ENCODE measurements around the gene PSPC1. TPM values are rescaled to one million over a fixed set of nuclear protein-coding genes. Genes with fewer than 3 reads are reported as not detected.

PSPC1 gene
- polyA plus RNA-seq, 1 experiment, result 42.9 TPM

DNA sequence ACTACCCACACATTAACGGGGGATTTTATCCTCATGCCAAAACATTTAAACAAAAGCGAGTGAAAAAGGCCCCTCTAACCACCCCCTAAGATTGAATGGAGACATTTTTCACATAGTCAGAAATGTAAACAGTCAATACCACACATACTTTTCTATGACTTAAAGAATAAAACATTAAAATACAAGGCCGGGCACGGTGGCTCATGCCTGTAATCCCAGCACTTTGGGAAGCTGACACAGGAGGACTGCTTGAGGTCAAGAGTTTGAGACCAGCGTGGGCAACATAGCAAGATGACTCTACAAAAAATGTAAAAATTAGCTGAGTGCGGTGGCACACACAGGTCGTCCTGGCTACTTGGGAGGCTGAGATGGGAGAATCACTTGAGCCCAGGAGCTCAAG lies 102.0 kb downstream of the PSPC1 start:
- CTCF ChIA-PET, result no interaction called here
- TF ChIP-seq, protein P1, sequence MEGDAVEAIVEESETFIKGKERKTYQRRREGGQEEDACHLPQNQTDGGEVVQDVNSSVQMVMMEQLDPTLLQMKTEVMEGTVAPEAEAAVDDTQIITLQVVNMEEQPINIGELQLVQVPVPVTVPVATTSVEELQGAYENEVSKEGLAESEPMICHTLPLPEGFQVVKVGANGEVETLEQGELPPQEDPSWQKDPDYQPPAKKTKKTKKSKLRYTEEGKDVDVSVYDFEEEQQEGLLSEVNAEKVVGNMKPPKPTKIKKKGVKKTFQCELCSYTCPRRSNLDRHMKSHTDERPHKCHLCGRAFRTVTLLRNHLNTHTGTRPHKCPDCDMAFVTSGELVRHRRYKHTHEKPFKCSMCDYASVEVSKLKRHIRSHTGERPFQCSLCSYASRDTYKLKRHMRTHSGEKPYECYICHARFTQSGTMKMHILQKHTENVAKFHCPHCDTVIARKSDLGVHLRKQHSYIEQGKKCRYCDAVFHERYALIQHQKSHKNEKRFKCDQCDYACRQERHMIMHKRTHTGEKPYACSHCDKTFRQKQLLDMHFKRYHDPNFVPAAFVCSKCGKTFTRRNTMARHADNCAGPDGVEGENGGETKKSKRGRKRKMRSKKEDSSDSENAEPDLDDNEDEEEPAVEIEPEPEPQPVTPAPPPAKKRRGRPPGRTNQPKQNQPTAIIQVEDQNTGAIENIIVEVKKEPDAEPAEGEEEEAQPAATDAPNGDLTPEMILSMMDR (IDR thresholded peaks at IDR 0.05; ENCODE audit: low read depth, low read length), result no peak
- H3K4me3 ChIP-seq (ENCODE audit: low read depth, low read length), result no peak overlapping the region
- no peaks in the 10 kb centered on the region for H3K27me3 ChIP-seq (ENCODE audit: control insufficient read depth, insufficient read depth, low read length)
- no peaks in the 10 kb centered on the region for H3K9me3 ChIP-seq (ENCODE audit: control insufficient read depth, insufficient read depth, low read length)
- POLR2A ChIA-PET, result no interaction called here
- H3K27ac ChIP-seq (ENCODE audit: low read depth, low read length), result no peak overlapping the region
- no peak for DNase-seq (ENCODE audit: low read depth, low spot score)

DNA sequence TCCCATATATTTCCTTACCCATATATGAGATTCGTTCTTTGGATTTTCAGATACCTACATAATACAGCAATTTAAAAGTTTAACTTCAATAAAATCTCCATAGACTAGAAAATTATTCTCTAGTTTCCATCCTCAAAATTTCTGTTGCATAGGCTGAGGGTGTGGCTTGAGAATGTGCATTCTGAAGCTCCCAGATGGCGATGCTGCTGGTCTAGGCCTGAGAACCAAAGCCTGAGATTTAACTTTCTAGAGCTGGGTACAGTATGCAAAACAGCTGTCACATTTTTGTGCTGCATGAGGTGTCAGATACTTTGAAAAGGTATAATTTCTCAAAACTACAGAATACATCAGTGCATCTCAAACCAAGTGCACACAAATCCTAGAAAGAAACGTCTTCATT lies 106.6 kb downstream of the PSPC1 start:
- H3K4me3 ChIP-seq (ENCODE audit: low read depth, low read length), result no peak overlapping the region
- ChIA-PET POLR2A (interaction anchor here (0.6 kb wide), 1 partner anchor 36 kb away, joined by 5 read pairs; no protein-coding TSS in a partner anchor), CTCF (no interaction called here)
- H3K9me3 ChIP-seq (ENCODE audit: control insufficient read depth, insufficient read depth, low read length), result no peaks in the 10 kb centered on the region
- no peak overlapping the region for H3K27ac ChIP-seq (ENCODE audit: low read depth, low read length)
- no peak for DNase-seq (ENCODE audit: low read depth, low spot score)
- H3K27me3 ChIP-seq (ENCODE audit: control insufficient read depth, insufficient read depth, low read length), result no peaks in the 10 kb centered on the region
- TF ChIP-seq, protein P1 (IDR thresholded peaks at IDR 0.05; ENCODE audit: low read depth, low read length), result no peak

DNA sequence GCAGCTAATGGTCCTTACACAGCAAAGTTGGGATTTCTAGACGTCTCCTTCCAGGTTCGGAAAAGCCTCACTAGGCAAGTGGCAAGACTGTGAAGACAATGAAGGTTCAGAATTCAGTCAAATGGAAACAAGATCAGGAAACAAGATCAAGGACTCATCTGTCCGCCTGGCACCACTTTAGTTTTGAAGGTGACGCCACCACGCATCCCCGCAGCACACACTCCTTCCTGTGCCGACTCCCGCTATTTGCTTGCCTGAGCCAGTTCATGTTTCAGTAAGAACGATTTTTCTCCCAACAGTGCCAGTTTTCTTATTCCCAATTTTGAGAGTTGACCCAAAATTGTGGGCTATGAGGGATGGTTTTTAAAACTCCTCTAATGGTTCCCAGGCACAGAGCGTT lies 107.8 kb downstream of the PSPC1 start:
- H3K27ac ChIP-seq (ENCODE audit: low read depth, low read length), result no peak overlapping the region
- H3K4me3 ChIP-seq (ENCODE audit: low read depth, low read length), result no peak overlapping the region
- no peak for DNase-seq (ENCODE audit: low read depth, low spot score)
- CTCF ChIA-PET, result no interaction called here
- POLR2A ChIA-PET, result no interaction called here
- TF ChIP-seq, protein P1 (IDR thresholded peaks at IDR 0.05; ENCODE audit: low read depth, low read length), result no peak
- no peaks in the 10 kb centered on the region for H3K27me3 ChIP-seq (ENCODE audit: control insufficient read depth, insufficient read depth, low read length)
- H3K9me3 ChIP-seq (ENCODE audit: control insufficient read depth, insufficient read depth, low read length), result no peaks in the 10 kb centered on the region

DNA sequence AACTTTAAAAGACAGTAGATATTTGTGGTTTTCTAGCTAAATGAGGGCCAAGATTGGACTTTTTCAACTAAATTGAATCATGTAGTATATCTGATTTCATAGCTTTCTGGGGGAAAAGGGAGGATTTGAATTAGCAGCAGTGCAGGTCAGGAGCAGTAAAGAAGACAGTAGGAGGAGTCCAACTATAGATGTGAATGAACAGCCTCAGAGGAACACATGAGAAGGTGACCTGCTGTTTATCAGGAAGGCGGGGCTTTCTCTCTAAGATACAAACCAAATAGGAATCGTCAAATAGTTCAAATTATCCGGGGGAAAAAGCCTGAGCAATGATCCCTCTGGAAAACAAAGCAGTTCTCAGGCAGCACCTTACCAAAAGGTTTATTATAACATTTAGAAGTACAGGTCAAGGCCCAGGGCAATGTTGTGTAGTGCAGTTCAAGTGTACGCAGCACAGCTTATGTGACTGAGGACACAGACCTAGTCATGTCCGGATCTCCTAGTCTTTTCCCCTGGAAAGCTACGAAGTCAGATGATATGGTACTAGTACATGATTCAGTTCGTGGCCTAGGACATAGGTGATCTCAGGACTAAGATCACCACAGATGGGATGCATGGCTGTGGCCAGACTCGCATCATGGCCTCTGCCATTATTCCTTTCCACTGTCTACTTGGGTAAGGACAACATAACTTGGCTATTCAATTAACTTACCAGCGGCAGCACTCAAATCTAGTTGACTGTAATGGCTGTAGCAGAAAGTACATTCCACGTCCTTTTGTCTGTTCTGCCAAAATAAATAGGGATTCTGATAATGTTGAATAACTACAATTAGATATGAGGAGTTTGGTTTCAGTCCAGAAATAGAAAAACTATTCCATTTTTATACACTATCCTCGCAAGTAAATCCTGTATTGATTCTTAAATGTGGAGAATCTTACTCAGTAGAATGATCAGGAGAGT lies 109.0 kb downstream of the PSPC1 start:
- Histone ChIP-seq H3K4me3 (ENCODE audit: low read depth, low read length) (no peak overlapping the region), H3K9me3 (ENCODE audit: control insufficient read depth, insufficient read depth, low read length) (no peaks in the 10 kb centered on the region), H3K27ac (ENCODE audit: low read depth, low read length) (no peak overlapping the region), H3K27me3 (ENCODE audit: control insufficient read depth, insufficient read depth, low read length) (no peaks in the 10 kb centered on the region)
- ChIA-PET POLR2A (no interaction called here), CTCF (no interaction called here)
- TF ChIP-seq, protein P1 (IDR thresholded peaks at IDR 0.05; ENCODE audit: low read depth, low read length), result no peak
- no peak for DNase-seq (ENCODE audit: low read depth, low spot score)

DNA sequence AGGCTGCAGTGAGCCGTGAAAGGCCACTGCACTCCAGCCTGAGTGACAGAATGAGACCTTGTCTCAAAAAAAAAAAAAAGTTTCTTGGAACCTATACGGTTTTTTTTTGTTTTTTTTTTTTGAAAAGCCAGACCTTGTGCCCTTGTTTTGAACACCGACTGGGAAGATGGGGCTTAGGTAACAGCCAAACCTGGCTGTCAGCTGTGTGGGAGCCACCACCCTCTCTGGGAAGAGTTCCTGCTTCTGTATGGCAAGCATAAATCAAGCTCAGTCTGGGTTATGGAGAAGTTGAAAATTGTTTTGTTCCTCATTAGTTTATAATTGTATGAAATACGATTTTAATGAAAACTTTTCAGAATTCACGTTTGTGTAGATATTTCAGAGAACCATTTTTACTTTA lies 109.8 kb downstream of the PSPC1 start:
- TF ChIP-seq, protein P1 (IDR thresholded peaks at IDR 0.05; ENCODE audit: low read depth, low read length), result no peak
- POLR2A ChIA-PET, result no interaction called here
- CTCF ChIA-PET, result no interaction called here
- Histone ChIP-seq H3K27ac (ENCODE audit: low read depth, low read length) (no peak overlapping the region), H3K27me3 (ENCODE audit: control insufficient read depth, insufficient read depth, low read length) (no peaks in the 10 kb centered on the region), H3K9me3 (ENCODE audit: control insufficient read depth, insufficient read depth, low read length) (no peaks in the 10 kb centered on the region), H3K4me3 (ENCODE audit: low read depth, low read length) (no peak overlapping the region)
- no peak for DNase-seq (ENCODE audit: low read depth, low spot score)
